Activated CD8-positive, alpha-beta memory T cell treated with anti-CD3 and anti-CD28 coated beads, Interleukin-2, amount 50 U/mL, for 48 hours (primary cell): ENCODE data around the gene SEMA3A.
"Not testable (repeated sequence)": the region's sequence is repeated elsewhere in the genome, so short reads cannot be mapped to it uniquely, and the experiment has no call there.

Source experiments
- DNase-seq: peaks from one replicate; pipeline ENCODE4 v3.0.0-alpha.2; 2020

The SEMA3A gene

DNA sequence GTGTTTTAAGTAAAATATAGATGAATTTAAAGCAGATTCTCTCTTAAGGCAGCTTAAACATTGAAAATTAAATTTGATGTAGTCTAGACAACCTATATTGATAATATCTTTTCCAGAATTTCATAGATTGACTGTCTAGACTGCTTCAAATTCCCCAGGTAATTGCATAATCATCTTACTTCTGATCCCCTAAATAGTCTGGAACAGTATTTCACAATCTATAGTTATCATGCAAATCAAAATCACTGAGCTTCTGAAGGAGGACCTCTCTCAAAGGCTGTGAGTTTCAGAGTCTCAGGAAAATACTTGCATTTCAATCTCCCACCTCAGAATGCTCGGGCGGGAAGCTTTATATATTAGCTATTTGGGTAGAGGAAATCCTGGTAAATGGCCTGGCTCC, 87.3 kb downstream of the SEMA3A start:
- DNase-seq, result no peak

DNA sequence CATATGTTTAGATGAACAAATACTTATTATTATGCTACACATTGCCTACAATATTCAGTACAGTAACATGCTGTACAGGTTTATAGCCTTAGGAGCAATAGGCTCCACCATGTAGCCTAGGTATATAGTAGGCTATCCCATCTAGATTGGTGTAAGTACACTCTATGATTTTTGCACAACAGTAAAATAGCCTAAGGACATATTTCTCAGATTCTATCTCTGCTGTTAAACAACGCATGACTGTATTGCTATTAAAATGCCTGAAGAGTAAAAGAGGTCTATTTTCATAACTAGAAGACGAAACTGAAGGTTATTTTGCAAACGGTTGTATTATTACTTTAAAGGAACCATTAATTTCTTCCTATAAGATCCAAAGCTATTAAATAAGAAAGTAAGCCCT, 88.3 kb downstream of the SEMA3A start:
- DNase-seq, result no peak

DNA sequence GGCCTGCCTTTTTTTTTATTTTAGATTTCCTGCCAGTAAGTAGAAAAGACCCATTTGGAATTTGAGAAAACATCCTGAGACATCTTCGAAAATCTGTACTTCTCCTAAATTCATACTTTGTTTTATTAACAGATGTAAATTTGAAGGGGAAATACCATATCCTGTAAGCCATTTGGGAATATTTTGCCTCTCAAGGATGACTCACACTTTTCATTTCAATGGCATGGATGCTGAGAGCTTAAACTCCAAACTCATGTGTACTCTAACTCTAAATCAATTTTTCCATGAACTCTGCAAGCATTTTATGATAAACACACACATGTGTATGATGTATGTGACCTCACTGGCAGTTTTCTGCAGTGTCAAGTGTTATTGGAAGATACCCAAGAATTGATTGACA, 89.0 kb downstream of the SEMA3A start:
- DNase-seq, result no peak

DNA sequence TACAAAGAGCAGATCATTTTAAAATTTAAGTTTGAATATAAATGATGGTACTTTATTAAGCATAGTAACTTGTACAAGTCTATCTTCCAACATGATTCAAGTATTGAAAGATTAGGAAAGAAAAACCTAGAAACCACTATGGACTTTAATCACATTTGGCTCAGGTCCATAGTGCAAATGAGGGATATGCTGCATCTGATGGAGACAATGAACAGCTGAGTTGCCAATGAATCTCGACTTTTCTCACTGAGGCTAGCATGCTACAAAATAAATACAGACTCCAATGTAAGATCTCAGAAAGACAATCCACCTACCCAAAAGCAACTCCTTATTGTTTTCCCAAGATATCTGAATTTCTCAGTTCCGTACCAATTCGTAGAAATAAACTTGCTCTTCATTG, 89.8 kb downstream of the SEMA3A start:
- no peak for DNase-seq

DNA sequence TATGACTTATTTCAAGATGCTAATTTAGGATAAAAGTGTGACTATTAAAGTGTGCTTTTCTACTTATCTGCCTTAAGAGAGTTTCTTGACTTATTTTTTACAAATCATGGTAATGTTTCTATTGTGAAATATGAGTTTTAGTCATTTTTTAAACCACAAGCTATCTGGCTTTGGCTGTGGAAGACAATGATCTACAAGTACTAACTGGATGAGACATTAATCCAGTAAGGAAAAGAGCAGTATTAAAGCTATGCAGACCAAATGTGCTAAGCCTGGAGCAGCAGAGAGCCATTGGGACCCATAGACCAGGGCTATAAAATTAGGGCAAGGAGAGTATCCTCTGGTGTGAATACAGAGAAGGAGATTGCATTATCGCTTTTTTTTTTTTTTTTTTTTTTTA, 92.4 kb downstream of the SEMA3A start:
- DNase-seq, result no peak

DNA sequence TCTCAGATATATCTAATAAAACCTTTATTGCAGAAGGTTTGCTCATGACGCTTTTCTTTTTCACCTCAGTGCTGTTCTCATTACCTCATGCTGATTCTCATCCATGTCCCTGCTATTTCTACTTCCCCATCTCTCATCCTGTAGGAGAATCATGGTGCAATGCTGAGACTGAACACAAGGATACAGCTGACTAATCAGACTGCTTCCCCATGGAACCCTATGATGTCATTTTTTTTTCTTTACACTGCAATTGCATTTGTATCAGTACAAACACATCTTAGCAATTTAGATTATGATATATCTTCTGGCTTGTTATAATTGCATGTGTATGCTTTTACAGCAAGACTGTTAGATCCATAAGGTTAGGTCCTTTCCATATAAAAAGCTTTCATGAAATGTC, 93.7 kb downstream of the SEMA3A start:
- no peak for DNase-seq

DNA sequence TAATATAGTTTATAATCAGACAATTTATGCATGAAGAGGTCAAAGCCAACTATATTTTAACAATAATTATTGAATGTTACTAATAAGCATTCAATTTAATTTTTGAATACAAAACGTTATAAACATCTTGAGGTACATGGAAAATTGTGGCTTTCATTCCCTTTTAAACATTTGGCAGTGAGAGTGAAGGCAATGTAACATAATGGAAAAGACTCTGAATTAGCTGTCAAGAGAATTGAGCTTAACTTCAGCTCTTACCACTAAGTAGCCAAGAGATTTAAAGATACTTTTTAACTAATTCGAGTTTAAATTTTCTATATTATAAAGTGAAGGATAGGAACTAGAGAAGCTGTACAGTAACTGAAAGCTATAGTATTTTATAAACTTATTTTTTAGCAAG, 98.6 kb downstream of the SEMA3A start:
- no peak for DNase-seq

DNA sequence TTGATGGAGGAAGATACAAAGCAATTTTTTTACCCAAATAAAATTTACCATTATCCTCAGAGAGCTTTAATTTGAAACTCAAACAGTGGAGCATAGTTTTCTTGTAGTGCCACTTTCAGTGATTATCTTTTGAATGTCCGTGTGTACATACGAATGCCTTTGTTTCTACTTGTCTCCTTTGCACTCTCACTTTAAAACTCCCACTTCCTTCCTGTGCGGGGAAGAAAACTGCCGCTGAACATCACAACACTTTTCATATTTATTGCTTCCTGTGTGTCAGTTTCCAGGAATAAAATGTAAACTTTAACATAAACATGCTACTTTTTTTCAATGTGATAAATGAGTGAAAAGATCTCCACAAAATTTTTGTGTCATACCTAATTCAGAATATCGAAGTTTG, 102.4 kb downstream of the SEMA3A start:
- DNase-seq, result no peak

DNA sequence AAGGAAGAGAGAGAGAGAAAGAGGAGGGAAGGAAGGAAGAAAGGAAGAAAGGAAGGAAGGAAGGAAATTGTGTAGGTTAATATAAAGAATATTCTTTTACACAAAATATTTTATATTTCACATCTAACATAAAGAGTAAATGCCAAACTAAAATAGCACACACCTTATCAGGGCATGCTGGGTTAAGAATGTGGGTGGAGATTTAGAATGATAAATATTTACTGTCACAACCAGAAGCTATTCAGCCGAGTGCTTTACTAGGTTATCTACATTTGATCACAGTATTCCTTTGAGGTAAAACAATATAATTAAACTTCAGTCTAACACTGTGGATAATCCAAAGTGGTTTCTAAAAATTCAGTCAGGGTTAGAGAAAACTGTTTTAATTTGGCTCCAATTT, 103.3 kb downstream of the SEMA3A start:
- no peak for DNase-seq

DNA sequence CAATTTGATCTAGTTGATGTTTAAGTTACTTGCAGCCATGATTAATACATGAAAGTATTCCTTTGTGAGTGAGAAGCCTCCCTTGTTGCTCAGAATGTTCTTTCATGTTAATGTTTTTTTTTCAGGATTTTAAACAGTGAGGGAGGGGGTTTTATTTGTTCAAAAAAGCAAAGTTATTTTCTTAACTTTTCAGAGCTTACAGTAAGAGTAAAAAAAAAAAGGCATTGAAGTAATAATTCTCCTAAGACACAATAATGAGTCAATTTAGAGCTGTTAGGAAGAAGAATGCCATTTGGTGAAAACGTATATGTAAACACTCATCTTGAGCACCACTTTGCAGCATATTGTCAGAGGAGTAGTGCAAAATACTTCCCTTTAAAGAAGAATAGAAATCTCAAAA, 105.8 kb downstream of the SEMA3A start:
- no peak for DNase-seq

DNA sequence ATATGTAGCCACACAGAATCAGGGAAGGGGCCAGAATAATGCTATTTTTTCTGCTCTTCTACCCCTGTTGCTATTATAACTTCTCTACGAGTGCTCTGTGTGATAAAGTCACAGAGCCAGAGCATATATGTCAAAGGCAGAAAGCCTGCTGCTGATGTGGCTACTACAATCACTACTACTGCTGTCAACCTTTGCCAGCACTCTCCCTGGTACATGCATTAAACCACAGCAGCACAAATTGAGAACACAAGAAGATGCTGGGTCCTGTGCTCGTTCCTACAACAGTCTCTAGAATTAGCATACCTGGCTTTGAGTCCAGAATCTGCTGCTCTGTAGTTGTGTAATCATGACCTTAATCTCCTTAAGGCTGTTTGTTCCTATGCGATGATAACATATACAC, 108.6 kb downstream of the SEMA3A start:
- no peak for DNase-seq

DNA sequence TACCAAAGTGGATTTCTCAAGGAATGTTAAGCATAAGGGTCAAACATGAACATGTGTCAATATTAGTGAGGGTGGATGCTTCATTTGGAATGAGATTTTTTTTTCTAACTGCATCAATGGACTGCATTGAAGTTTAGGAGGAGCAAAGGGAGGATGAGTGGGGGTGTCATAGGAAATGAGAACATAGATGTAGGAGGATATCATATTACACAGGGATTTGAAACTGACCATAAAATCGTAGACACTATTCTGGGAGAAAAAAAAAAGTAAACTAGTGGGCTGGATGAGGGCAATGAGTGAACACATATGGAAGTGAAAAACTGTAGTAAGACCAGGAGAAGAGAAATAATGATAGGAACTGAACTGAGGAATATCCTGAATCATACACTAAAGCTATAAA, 109.4 kb downstream of the SEMA3A start:
- no peak for DNase-seq

DNA sequence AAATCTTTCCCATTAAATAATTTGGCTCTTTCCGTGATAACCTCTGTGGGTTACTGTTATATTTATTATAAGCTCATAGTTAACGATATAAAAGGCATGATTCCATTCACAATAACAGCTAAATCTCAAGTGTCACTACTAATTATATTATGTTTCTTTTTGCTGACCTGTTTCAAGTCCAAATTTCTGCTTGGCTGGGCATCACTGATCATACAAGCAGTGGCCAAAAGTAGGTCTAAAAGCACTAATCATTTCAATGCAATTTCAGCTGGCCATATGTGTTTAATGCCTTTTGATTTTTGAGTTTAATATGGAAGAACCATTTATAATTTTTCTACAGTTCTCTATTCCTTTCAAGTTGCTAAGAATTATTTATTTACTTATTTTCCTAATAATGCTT, 110.7 kb downstream of the SEMA3A start:
- no peak for DNase-seq

DNA sequence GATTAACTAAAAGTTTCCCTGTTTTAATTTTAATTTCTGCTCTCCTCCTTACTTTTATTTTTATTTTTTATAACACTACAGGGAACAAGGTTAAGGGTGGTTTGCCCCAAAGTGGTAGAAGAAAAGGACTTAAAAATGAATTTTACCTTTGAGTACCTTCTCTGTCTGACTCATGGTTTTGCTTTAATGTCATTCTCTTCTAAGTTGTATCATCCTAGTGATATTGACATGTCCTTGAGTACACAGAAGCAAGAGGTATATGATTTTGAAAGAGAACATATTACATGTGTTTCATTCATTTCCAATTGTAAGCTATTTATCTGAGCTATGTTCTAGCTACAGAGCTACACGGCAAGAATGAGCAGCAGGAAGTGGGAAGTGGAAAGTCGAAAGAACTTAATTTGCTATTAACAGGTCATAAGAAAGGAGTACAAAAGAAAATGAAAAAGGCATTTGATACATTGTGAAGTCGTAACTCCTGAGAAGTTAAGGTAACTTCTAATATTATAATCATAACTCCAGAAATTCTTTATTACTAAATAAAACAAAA, 112.5 kb downstream of the SEMA3A start:
- no peak for DNase-seq

DNA sequence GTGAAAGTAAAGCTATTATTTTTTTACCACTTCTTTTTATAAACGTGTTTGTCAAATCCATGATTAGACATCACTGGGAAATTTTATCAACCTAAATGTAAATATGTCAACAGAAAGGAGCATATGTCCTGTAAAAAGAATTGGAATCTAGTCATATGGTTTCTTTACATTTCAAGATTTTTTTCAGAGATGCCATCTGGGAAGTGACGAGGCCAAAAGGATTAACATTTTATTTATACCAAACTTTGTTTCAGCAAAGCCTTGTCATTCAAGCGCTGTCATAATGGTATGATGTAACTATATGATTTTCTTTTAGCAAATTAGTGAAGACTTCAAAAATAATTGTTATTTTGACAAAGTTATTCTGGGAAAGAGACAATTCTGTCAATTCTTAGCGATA, 117.3 kb downstream of the SEMA3A start:
- no peak for DNase-seq

DNA sequence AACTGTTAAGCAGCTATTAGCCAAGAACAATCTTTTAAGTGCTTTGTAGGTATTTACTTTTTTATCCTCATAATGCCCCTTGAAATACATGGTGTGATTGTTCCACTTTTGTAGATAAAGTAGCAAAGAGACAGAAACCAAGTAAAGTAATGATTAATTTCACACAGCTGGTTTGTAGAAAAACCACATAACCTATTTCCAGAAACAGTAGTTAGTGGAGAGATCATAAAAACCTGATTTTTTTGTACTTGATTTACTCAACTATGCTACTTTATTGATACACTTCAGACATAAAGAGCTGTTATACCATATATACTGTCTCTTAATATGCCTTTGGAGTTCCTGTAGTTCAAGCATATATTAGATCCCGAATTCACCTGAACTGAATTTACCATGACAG, 118.4 kb downstream of the SEMA3A start:
- DNase-seq, result no peak

DNA sequence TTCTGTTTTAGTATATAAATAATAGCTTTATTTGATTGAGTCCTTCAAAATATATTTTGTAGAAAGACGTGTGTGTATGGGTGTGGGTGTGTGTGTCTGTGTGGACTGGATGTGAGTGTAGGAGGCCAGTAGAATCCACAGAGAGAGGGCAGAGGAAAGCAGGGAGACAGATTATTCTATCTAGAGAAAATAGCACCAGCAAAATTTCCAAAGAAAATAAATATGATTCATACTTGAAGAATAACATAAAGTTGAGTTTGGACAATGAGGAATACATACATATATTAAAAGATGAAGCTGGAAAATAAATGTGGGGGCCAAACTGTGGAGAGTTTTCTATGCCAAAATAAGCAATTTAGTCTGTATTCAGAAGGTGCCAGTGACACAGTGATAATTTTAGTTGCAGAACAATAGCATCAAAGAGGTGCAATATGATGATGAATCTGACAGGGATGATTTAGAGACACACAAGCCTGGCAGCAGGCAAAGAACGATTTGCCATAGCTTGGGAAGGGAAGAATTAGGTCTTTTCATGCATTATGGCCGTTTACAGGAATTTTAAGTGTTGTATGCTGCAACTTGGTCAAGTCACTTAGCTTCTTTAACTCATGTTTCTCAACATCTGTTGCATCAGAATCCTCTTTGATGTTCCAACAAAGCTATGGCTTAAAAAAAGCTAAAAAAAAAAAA, 121.3 kb downstream of the SEMA3A start:
- DNase-seq, result no peak

DNA sequence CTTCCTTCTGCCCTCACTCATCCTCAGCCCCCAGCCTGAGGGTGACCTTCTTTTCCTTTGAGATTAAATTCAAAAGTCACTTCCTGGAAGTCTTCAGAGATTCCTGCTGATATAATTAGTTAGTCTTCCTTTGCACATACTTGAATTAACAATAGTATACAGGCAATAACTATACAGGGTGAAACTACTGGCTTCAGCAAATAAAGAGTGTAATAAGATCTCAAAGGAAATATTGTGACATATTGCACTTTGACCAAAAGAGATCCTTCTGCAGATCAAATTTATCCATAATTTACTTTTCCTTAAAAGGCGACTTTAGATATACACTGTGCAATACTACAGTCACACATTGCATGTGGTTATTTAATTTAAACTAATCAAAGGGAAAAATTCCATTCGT, 123.8 kb downstream of the SEMA3A start:
- DNase-seq, result no peak

DNA sequence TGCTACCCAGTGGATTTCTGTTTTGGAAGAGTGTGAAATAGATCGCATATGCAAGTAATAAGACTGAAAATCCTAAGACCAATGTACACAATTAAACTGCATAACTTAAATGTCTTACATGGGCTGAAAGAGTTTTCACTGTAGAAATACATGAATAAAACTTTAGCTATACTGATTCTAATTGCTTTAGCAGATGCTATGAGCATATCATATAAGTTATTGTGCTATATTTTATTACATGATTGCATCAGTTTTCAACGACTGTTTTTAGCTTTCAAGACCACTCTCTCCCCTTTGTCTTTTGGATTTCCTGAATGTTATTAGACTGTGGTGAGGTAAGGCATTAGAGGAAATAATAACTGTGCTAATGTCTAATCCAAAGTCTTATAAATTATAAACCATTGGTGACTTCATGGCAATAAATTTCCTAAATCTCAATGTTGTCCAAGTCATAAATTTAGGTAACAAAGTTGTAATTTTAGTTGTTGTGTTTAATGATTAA, 124.5 kb downstream of the SEMA3A start:
- DNase-seq, result no peak

DNA sequence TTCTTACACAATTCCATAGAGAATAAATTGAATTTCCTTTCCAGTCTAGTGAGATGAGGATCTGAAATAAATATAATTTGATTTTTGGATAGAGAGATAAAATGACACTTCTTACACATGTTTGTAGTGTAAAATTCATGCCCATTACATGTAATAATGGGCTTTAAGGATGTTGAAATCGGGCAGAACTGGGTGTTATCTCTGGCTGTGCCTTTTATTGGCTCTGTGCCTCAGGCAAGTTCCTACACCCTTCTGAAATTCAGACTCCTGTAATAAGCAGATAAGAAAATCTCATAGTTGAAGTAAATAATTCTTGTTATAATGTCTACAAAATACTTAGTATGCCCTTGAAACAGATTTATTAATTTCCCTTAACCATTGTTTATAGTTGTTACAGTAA, 125.6 kb downstream of the SEMA3A start:
- no peak for DNase-seq

DNA sequence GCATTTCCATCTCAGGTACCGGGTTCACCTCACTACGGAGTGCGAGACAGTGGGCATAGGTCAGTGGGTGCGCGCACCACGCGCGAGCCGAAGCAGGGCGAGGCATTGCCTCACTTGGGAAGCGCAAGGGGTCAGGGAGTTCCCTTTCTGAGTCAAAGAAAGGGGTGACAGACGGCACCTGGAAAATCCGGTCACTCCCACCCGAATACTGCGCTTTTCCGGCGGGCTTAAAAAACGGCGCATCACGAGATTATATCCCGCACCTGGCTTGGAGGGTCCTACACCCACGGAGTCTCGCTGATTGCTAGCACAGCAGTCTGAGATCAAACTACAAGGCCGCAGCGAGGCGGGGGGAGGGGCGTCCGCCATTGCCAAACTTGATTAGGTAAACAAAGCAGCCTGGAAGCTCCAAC, 132.1 kb downstream of the SEMA3A start:
- DNase-seq, result not testable (repeated sequence)

DNA sequence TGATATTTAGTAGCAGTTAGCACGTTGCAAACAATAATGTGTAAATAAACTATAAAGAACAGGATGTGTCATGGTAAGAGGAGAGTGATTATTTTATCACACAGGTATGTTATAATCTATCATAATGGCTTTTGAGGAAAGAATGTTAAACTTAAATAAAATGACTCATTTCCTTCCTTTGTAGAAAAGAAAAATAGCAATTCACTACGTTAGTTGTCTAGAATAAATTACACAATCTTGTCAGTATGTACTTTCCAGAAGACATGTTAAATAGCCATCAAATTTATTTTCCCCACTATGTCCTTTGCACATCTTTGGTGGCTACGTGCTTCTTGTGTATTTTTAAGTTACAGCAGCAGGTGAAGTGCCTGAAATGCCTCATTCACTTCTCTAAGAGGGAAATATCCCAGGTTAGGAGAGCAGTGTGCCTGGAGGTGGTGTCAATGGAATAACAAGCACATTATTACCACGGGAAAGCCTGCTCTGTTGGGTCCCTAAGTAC, 133.8 kb downstream of the SEMA3A start:
- DNase-seq, result no peak

DNA sequence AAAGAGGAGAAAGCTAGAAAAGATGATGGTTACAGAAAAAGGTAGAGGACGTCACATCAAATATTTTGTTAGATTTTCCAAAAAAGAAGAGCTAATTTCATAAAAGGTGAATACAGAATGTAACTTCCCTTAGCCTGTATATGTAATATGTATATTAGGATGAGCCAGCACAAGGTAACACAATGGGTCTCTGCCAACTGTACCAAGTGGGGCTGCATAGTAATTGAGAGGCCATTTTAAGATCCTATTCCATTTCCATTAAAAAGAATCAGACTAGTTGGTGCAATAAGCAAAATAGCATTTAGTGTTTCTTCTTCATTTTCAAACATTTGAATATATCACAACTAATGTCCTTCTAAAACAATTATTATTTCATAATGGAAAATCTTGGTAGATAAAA, 134.6 kb downstream of the SEMA3A start:
- DNase-seq, result no peak

DNA sequence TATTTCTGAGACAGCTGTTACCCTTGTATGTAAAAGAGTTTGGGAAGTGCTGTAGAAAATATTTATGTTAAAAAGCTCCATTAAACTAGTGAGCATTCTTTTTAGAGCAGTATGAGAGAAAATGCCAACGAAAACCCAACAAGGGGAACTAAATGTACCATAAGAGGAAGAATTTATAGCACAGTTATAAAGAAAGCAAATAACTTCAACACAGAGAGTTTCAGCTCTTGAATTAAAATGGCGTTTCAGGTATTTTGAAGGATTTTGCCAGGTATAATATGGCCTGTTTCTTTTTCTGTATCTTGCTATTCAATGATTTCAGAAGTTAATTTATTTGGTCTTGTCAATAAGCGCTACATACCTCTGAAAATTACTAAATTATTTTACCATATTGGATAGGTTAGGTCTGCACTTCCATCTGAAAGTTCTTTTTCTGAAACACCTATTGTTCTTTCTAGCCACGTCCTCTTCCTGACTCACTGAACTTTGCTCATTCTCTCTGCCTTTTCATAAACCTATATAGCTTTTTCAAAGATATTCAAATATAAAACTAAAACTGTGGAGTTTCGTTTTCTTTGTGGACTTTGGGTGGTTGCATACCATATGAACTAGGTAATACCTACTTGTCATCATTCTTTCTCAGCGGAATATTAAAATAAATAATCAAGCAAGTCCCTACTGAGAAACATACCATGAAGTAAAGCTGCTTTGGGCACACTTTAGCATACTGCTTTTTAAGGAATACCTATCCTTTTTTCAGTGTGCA, 136.1 kb downstream of the SEMA3A start:
- no peak for DNase-seq
